Measurements from ENCODE around the gene ANAPC16. TPM values are rescaled to one million over a fixed set of nuclear protein-coding genes. Genes with fewer than 3 reads are reported as not detected.
A peak's percentile ranks its signal among the peaks of the same experiment; 100 is the strongest.
"Not testable (repeated sequence)": the region's sequence is repeated elsewhere in the genome, so short reads cannot be mapped to it uniquely, and the experiment has no call there.

ANAPC16 gene
- total RNA-seq, 2 experiments from 2014 or later = 94.6 to 101 TPM

DNA sequence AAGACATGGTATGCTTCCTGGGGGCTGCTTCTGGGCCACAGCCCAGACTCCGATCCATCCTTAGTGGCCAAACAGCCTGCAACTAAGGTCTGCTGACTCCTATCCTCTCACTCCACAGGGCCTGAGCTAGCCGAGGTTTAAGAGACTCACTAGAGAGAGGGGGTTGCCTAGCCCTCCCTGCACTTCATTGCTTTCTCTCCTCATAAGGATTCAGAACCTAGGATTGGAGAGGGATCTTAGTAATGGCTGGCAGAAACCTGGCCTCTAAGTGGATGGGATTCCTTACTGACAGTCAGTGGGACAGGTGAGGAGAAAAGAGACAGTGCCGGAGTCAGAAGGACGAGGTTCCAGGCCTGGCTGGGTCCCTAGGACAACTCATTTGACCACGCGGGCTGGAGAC, 49.7 kb downstream of the ANAPC16 start:
- DNase-seq (no peak), ATAC-seq (no peak)
- intact Hi-C loops (cut with micrococcal nuclease) = no loop called here
- no peaks in the 10 kb centered on the region for H3K27me3 Mint-ChIP-seq
- H3K4me3 Mint-ChIP-seq = no peak overlapping the region
- TF ChIP-seq, protein P1, sequence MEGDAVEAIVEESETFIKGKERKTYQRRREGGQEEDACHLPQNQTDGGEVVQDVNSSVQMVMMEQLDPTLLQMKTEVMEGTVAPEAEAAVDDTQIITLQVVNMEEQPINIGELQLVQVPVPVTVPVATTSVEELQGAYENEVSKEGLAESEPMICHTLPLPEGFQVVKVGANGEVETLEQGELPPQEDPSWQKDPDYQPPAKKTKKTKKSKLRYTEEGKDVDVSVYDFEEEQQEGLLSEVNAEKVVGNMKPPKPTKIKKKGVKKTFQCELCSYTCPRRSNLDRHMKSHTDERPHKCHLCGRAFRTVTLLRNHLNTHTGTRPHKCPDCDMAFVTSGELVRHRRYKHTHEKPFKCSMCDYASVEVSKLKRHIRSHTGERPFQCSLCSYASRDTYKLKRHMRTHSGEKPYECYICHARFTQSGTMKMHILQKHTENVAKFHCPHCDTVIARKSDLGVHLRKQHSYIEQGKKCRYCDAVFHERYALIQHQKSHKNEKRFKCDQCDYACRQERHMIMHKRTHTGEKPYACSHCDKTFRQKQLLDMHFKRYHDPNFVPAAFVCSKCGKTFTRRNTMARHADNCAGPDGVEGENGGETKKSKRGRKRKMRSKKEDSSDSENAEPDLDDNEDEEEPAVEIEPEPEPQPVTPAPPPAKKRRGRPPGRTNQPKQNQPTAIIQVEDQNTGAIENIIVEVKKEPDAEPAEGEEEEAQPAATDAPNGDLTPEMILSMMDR (IDR thresholded peaks at IDR 0.05) = no peak
- H3K27ac Mint-ChIP-seq = no peak overlapping the region
- CTCF ChIA-PET = interaction anchor here (1.7 to 4.2 kb wide), 2 partner anchors 10 to 72 kb away, joined by 4 to 18 read pairs; partner anchors contain the start of gene DDIT4
- POLR2A ChIA-PET = interaction anchor here (0.7 to 2.2 kb wide), 6 partner anchors 10 to 179 kb away, joined by 3 to 9 read pairs (median 3); no protein-coding TSS in a partner anchor
- no peaks in the 10 kb centered on the region for H3K9me3 Mint-ChIP-seq
- H3K36me3 Mint-ChIP-seq (ENCODE audit: low read depth) = no peaks in the 10 kb centered on the region
- peaks cover 23% of the 10 kb centered on the region for H3K4me1 Mint-ChIP-seq (ENCODE audit: low read depth)

DNA sequence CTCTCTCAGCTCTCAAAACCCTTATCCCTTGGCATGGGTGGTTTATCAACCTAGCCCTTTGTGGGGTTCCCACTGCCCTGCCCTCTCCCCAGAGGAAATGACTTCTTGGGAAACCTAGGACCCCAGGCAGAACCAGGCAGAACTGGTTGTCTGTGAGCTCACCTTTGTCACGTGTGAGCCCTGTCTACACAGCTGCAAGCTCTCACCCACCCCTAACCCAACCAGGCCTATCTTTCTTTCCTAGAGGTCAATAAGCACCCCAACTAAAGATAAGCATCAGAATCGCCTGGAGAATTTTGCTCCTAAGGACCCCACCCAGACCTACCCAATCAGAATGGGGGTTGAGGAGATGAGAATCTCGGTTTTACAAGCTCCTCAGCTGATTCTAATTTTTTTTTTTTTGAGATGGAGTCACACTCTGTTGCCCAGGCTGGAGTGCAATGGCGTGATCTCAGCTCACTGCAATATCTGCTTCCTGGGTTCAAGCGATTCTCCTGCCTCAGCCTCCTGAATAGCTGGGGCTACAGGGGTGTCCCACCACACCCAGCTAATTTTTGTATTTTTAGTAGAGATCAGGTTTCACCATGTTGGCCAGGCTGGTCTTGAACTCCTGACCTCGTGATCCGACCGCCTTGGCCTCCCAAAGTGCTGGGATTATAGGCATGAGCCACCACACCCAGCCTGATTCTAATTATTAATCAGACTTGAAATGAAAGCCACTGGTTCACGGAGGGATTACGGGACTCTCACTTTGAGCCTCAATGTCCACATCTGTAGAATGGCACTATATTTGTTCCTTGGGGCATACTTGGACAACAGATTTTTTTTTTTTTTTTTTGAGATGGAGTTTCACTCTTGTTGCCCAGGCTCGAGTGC, 50.4 kb downstream of the ANAPC16 start:
- ATAC-seq = no peak
- intact Hi-C loops (cut with micrococcal nuclease) = no loop called here
- TF ChIP-seq, protein P1 (IDR thresholded peaks at IDR 0.05) = no peak
- Mint-ChIP-seq H3K27me3 (no peaks in the 10 kb centered on the region), H3K4me3 (no peak overlapping the region), H3K9me3 (no peaks in the 10 kb centered on the region), H3K27ac (peak overlapping the region; percentile 20), H3K36me3 (ENCODE audit: low read depth) (no peaks in the 10 kb centered on the region), H3K4me1 (ENCODE audit: low read depth) (peaks cover 29% of the 10 kb centered on the region)
- DNase-seq = no peak
- ChIA-PET CTCF (interaction anchor here (1.2 to 4.2 kb wide), 3 partner anchors 9 to 71 kb away, joined by 3 to 18 read pairs (median 4); partner anchors contain the start of gene DDIT4), POLR2A (interaction anchor here (0.7 to 1.9 kb wide), 7 partner anchors 9 to 180 kb away, joined by 3 to 7 read pairs (median 3); no protein-coding TSS in a partner anchor)

DNA sequence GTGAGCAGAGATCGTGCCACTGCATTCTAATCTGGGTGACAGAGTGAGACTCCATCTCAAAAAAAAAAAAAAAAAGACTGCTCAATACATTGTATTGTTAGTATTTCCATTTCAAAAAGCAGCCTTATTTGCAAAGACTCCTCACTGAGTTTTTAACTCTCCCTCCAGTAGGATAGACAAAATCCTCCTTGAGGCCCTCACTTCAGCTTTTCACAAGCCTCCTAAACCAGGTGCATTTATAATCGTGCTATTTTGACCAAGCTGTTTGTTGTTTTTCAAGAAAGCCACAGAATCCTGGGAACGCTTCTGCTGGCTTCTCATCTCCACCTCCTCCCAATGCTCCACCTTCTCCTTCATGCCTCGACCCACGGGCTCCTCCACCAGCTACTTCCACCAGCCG, 51.6 kb downstream of the ANAPC16 start:
- ATAC-seq (no peak), DNase-seq (no peak)
- H3K27me3 Mint-ChIP-seq = no peaks in the 10 kb centered on the region
- no peak overlapping the region for H3K4me3 Mint-ChIP-seq
- TF ChIP-seq, protein P1 (IDR thresholded peaks at IDR 0.05) = no peak
- POLR2A ChIA-PET = interaction anchor here (1.6 to 1.9 kb wide), 2 partner anchors 8 to 180 kb away, joined by 3 to 7 read pairs; no protein-coding TSS in a partner anchor
- H3K4me1 Mint-ChIP-seq (ENCODE audit: low read depth) = peaks cover 27% of the 10 kb centered on the region
- H3K27ac Mint-ChIP-seq = no peak overlapping the region
- CTCF ChIA-PET = interaction anchor here (1.2 to 4.2 kb wide), 3 partner anchors 8 to 70 kb away, joined by 3 to 18 read pairs (median 4); partner anchors contain the start of gene DDIT4
- H3K9me3 Mint-ChIP-seq = no peaks in the 10 kb centered on the region
- intact Hi-C loops (cut with micrococcal nuclease) = no loop called here
- H3K36me3 Mint-ChIP-seq (ENCODE audit: low read depth) = no peaks in the 10 kb centered on the region

DNA sequence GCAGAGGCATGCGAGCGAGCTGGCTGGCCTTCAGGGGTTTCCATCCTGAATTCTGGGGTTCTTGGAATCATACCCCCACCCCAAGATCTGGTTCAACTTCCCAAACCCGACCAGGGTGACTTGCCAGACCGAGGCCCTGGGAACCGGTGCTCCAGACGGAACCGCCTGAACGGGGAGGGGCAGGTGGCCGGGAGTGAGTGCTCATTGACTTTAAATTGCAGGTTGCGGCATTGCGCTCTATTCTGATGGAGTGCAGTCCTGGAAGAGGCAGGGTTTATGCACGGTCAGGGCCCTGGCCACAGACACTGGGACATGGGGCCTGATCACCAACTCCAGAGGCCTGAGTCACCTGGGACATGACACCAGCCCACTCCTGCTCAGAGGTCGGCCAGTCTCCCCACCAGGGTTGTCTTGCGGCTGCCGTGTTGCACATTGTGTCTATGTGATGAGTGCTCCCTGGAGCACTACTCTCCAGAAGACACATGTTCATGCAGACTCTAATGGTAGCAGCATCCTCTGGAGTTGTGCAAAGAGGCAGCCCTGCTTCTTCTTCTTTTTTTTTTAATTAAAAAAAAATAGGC, 52.1 kb downstream of the ANAPC16 start:
- ChIA-PET POLR2A (interaction anchor here (1.6 kb wide), 1 partner anchor 180 kb away, joined by 3 read pairs; no protein-coding TSS in a partner anchor), CTCF (interaction anchor here (1.2 kb wide), 1 partner anchor 14 kb away, joined by 3 read pairs; no protein-coding TSS in a partner anchor)
- DNase-seq (no peak), ATAC-seq (no peak)
- TF ChIP-seq, protein P1 (IDR thresholded peaks at IDR 0.05) = no peak
- H3K27me3 Mint-ChIP-seq = no peaks in the 10 kb centered on the region
- H3K4me1 Mint-ChIP-seq (ENCODE audit: low read depth) = peaks cover 31% of the 10 kb centered on the region
- no peaks in the 10 kb centered on the region for H3K9me3 Mint-ChIP-seq
- intact Hi-C loops (cut with micrococcal nuclease) = no loop called here
- no peak overlapping the region for H3K4me3 Mint-ChIP-seq
- no peak overlapping the region for H3K27ac Mint-ChIP-seq
- H3K36me3 Mint-ChIP-seq (ENCODE audit: low read depth) = no peaks in the 10 kb centered on the region

DNA sequence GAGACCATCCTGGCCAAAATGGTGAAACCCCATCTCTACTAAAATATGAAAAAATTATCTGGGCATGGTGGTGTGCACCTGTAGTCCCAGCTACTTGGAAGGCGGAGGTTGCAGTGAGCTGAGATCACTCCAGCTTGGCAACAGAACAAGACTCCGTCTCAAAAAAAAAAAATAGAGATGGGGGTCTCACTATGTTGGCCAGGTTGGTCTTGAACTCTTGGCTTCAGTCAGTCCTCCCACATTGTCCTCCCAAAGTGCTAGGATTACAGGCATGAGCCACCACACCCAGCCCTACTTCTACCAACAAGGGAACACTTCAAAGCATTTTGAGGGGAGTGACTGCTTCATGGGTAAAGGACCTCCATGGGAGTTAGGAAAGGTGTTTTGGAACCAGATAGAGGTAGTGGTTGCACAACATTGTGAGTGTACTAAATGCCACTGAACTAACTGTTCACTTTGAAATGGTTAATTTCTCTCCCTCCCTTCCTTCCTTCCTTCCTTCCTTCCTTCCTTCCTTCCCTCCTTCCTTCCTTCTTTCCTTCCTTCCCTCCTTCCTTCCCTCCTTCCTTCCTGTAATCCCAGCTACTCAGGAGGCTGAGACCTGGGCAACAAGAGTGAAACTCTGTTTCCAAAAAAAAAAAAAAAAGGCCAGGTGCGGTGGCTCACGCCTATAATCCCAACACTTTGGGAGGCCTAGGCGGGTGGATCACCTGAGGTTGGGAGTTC, 52.8 kb downstream of the ANAPC16 start:
- H3K27me3 Mint-ChIP-seq; H3K4me3 Mint-ChIP-seq; intact Hi-C loops (cut with micrococcal nuclease); DNase-seq; H3K36me3 Mint-ChIP-seq (ENCODE audit: low read depth); H3K27ac Mint-ChIP-seq; H3K9me3 Mint-ChIP-seq; ATAC-seq: not testable (repeated sequence)
- POLR2A ChIA-PET = interaction anchor here (1.3 kb wide), 1 partner anchor 180 kb away, joined by 3 read pairs; the partner anchor contains the start of gene SPOCK2
- CTCF ChIA-PET = interaction anchor here (0.7 to 1.1 kb wide), 2 partner anchors 7 to 15 kb away, joined by 3 to 4 read pairs; no protein-coding TSS in a partner anchor
- peaks cover 27% of the 10 kb centered on the region for H3K4me1 Mint-ChIP-seq (ENCODE audit: low read depth)

Data from activated CD8-positive, alpha-beta T cell treated with anti-CD3 and anti-CD28 coated beads for 36 hours (primary cell).